ENCODE measurements around the gene METAP2.
"Not testable (repeated sequence)": the region's sequence is repeated elsewhere in the genome, so short reads cannot be mapped to it uniquely, and the experiment has no call there.

The METAP2 gene

GRCh38 chr12:95463776-95464175 lies 10.2 kb upstream of the METAP2 start:
- H3K4me3 ChIP-seq (ENCODE audit: insufficient read depth in 1 of 2, low read depth in 1 of 2, low read length in 2 of 2); H3K9ac ChIP-seq (ENCODE audit: low read length); H4K91ac ChIP-seq (ENCODE audit: low read length); H3K23ac ChIP-seq (ENCODE audit: low read length in 2 of 2); H3K4me2 ChIP-seq (ENCODE audit: low read length, poor library complexity, severe bottlenecking); H3K79me1 ChIP-seq (replicated peaks; ENCODE audit: low read length, poor library complexity, severe bottlenecking); H3K27ac ChIP-seq (ENCODE audit: low read length, poor library complexity, severe bottlenecking); H4K8ac ChIP-seq (ENCODE audit: low read length); H2BK15ac ChIP-seq (ENCODE audit: low read depth, poor library complexity, severe bottlenecking); H3K36me3 ChIP-seq (ENCODE audit: control insufficient read depth in 1 of 2, insufficient read depth in 2 of 2, low read depth in 1 of 2, low read length in 2 of 2); H2AFZ ChIP-seq (ENCODE audit: low read depth, low read length); H3K4me1 ChIP-seq (ENCODE audit: control insufficient read depth, insufficient read depth, low read depth, low read length); H3K14ac ChIP-seq (ENCODE audit: low read length in 2 of 2); DNase-seq; H2BK120ac ChIP-seq (ENCODE audit: low read depth, low read length); H2BK5ac ChIP-seq (ENCODE audit: low read depth, low read length, poor library complexity, severe bottlenecking); H3K27me3 ChIP-seq (ENCODE audit: control insufficient read depth in 1 of 2, insufficient read depth in 1 of 2, low read length in 2 of 2); H3K18ac ChIP-seq (ENCODE audit: low read depth in 1 of 2, low read length in 2 of 2); H3K4ac ChIP-seq (ENCODE audit: low read depth in 1 of 2, low read length in 2 of 2); H2BK12ac ChIP-seq (ENCODE audit: low read length in 2 of 2); H2AK5ac ChIP-seq (ENCODE audit: low read length, severe bottlenecking); H3K9me3 ChIP-seq (ENCODE audit: control insufficient read depth, low read length): not testable (repeated sequence)
- WGBS, result 78% methylated on average over 3 of the region's 4 CpGs

GRCh38 chr12:95465275-95465674 lies 8.7 kb upstream of the METAP2 start:
- Histone ChIP-seq H3K4me2 (ENCODE audit: low read length, poor library complexity, severe bottlenecking) (no peak overlapping the region), H3K9ac (ENCODE audit: low read length) (no peak overlapping the region), H3K23ac (ENCODE audit: low read length in 2 of 2) (no peak overlapping the region), H3K36me3 (ENCODE audit: control insufficient read depth in 1 of 2, insufficient read depth in 2 of 2, low read depth in 1 of 2, low read length in 2 of 2) (no peaks in the 10 kb centered on the region), H3K4ac (ENCODE audit: low read depth in 1 of 2, low read length in 2 of 2) (no peak overlapping the region), H4K8ac (ENCODE audit: low read length) (no peak overlapping the region), H2BK5ac (ENCODE audit: low read depth, low read length, poor library complexity, severe bottlenecking) (no peak overlapping the region), H2BK12ac (ENCODE audit: low read length in 2 of 2) (no peak overlapping the region), H3K27ac (ENCODE audit: low read length, poor library complexity, severe bottlenecking) (no peak overlapping the region), H3K4me3 (ENCODE audit: insufficient read depth in 1 of 2, low read depth in 1 of 2, low read length in 2 of 2) (no peak overlapping the region), H3K27me3 (ENCODE audit: control insufficient read depth in 1 of 2, insufficient read depth in 1 of 2, low read length in 2 of 2) (no peaks in the 10 kb centered on the region), H2AK5ac (ENCODE audit: low read length, severe bottlenecking) (no peak overlapping the region), H3K9me3 (ENCODE audit: control insufficient read depth, low read length) (no peaks in the 10 kb centered on the region), H3K14ac (ENCODE audit: low read length in 2 of 2) (no peak overlapping the region), H2BK120ac (ENCODE audit: low read depth, low read length) (no peak overlapping the region), H3K18ac (ENCODE audit: low read depth in 1 of 2, low read length in 2 of 2) (no peak overlapping the region), H2AFZ (ENCODE audit: low read depth, low read length) (no peak overlapping the region), H2BK15ac (ENCODE audit: low read depth, poor library complexity, severe bottlenecking) (no peak overlapping the region), H3K4me1 (ENCODE audit: control insufficient read depth, insufficient read depth, low read depth, low read length) (no peaks in the 10 kb centered on the region), H3K79me1 (replicated peaks; ENCODE audit: low read length, poor library complexity, severe bottlenecking) (no peaks in the 10 kb centered on the region), H4K91ac (ENCODE audit: low read length) (no peak overlapping the region)
- DNase-seq, result no peak
- WGBS, result 57% methylated on average over 1 of the region's 2 CpGs

- Histone ChIP-seq H3K27ac (ENCODE audit: low read length, poor library complexity, severe bottlenecking) (no peak overlapping the region), H3K9ac (ENCODE audit: low read length) (no peak overlapping the region), H2BK15ac (ENCODE audit: low read depth, poor library complexity, severe bottlenecking) (no peak overlapping the region), H3K14ac (ENCODE audit: low read length in 2 of 2) (no peak overlapping the region), H4K8ac (ENCODE audit: low read length) (no peak overlapping the region), H4K91ac (ENCODE audit: low read length) (no peak overlapping the region), H3K23ac (ENCODE audit: low read length in 2 of 2) (no peak overlapping the region), H2AK5ac (ENCODE audit: low read length, severe bottlenecking) (no peak overlapping the region), H3K4ac (ENCODE audit: low read depth in 1 of 2, low read length in 2 of 2) (no peak overlapping the region), H2BK120ac (ENCODE audit: low read depth, low read length) (no peak overlapping the region), H2BK5ac (ENCODE audit: low read depth, low read length, poor library complexity, severe bottlenecking) (no peak overlapping the region), H3K4me3 (ENCODE audit: insufficient read depth in 1 of 2, low read depth in 1 of 2, low read length in 2 of 2) (no peak overlapping the region), H3K36me3 (ENCODE audit: control insufficient read depth in 1 of 2, insufficient read depth in 2 of 2, low read depth in 1 of 2, low read length in 2 of 2) (no peaks in the 10 kb centered on the region), H3K4me2 (ENCODE audit: low read length, poor library complexity, severe bottlenecking) (no peak overlapping the region), H3K18ac (ENCODE audit: low read depth in 1 of 2, low read length in 2 of 2) (no peak overlapping the region), H3K27me3 (ENCODE audit: control insufficient read depth in 1 of 2, insufficient read depth in 1 of 2, low read length in 2 of 2) (no peaks in the 10 kb centered on the region), H2BK12ac (ENCODE audit: low read length in 2 of 2) (no peak overlapping the region), H3K79me1 (replicated peaks; ENCODE audit: low read length, poor library complexity, severe bottlenecking) (no peaks in the 10 kb centered on the region), H3K4me1 (ENCODE audit: control insufficient read depth, insufficient read depth, low read depth, low read length) (no peaks in the 10 kb centered on the region), H3K9me3 (ENCODE audit: control insufficient read depth, low read length) (no peaks in the 10 kb centered on the region), H2AFZ (ENCODE audit: low read depth, low read length) (no peak overlapping the region)
- 89% methylated on average over 1 of the region's 1 CpG for WGBS
- no peak for DNase-seq
Measured at GRCh38 chr12:95470300-95470699, 3.7 kb upstream of the METAP2 start.

- Histone ChIP-seq H3K4me2 (ENCODE audit: low read length, poor library complexity, severe bottlenecking) (peak overlapping the region; percentile 77), H3K79me1 (replicated peaks; ENCODE audit: low read length, poor library complexity, severe bottlenecking) (no peaks in the 10 kb centered on the region), H4K8ac (ENCODE audit: low read length) (no peak overlapping the region), H2BK12ac (ENCODE audit: low read length in 2 of 2) (no peak overlapping the region), H2AFZ (ENCODE audit: low read depth, low read length) (peak overlapping the region; percentile 65), H3K23ac (ENCODE audit: low read length in 2 of 2) (no peak overlapping the region), H3K14ac (ENCODE audit: low read length in 2 of 2) (no peak overlapping the region), H2BK15ac (ENCODE audit: low read depth, poor library complexity, severe bottlenecking) (no peak overlapping the region), H2AK5ac (ENCODE audit: low read length, severe bottlenecking) (no peak overlapping the region), H3K36me3 (ENCODE audit: control insufficient read depth in 1 of 2, insufficient read depth in 2 of 2, low read depth in 1 of 2, low read length in 2 of 2) (peaks cover 8 to 24% of the 10 kb centered on the region in 2 experiments), H4K91ac (ENCODE audit: low read length) (no peak overlapping the region), H3K27ac (ENCODE audit: low read length, poor library complexity, severe bottlenecking) (peak overlapping the region; percentile 88), H3K4me3 (ENCODE audit: insufficient read depth in 1 of 2, low read depth in 1 of 2, low read length in 2 of 2) (peak overlapping the region; percentile 56 to 99), H2BK5ac (ENCODE audit: low read depth, low read length, poor library complexity, severe bottlenecking) (no peak overlapping the region), H3K18ac (ENCODE audit: low read depth in 1 of 2, low read length in 2 of 2) (no peak overlapping the region), H3K9me3 (ENCODE audit: control insufficient read depth, low read length) (no peaks in the 10 kb centered on the region), H3K27me3 (ENCODE audit: control insufficient read depth in 1 of 2, insufficient read depth in 1 of 2, low read length in 2 of 2) (no peaks in the 10 kb centered on the region), H3K4me1 (ENCODE audit: control insufficient read depth, insufficient read depth, low read depth, low read length) (no peaks in the 10 kb centered on the region), H3K9ac (ENCODE audit: low read length) (peak overlapping the region; percentile 100), H3K4ac (ENCODE audit: low read depth in 1 of 2, low read length in 2 of 2) (peak overlapping the region in 1 of 2 experiments; percentile 84), H2BK120ac (ENCODE audit: low read depth, low read length) (no peak overlapping the region)
- peak; percentile 62 for DNase-seq
- WGBS, result 0% methylated on average over 17 of the region's 23 CpGs
Measured at GRCh38 chr12:95473231-95473883, 595 bp upstream of the METAP2 start.
